WERI-Rb-1 (cell line): ENCODE results near the gene FBLN5.
"Not testable (repeated sequence)": the region's sequence is repeated elsewhere in the genome, so short reads cannot be mapped to it uniquely, and the experiment has no call there.

ENCODE experiments used
- DNase-seq: peaks from one replicate; pipeline ENCODE4 v3.0.0-alpha.2; 2020
- H3K27ac ChIP-seq: fragments of 250-450 bp; sonication (Bioruptor Pico); 2 replicates; pipeline ENCODE4 v1.5.1; 2020; ENCODE audit warnings: mild to moderate bottlenecking, moderate library complexity
- H3K27me3 ChIP-seq: fragments of 250-450 bp; sonication (Bioruptor Pico); 2 replicates; pipeline ENCODE4 v1.5.1; 2021; ENCODE audit warnings: mild to moderate bottlenecking, low read depth, moderate library complexity; ENCODE audit not compliant: insufficient read depth, severe bottlenecking
- H3K36me3 ChIP-seq: fragments of 250-450 bp; sonication (Bioruptor Pico); 2 replicates; pipeline ENCODE4 v1.5.1; 2020; ENCODE audit warnings: mild to moderate bottlenecking, moderate library complexity
- H3K4me3 ChIP-seq: 2 replicates; pipeline ENCODE4 v1.5.1; 2011; ENCODE audit warnings: low read depth, mild to moderate bottlenecking, control low read depth, low read length
- H3K9me3 ChIP-seq: fragments of 250-450 bp; sonication (Bioruptor Pico); 2 replicates; pipeline ENCODE4 v1.5.1; 2021; ENCODE audit warnings: mild to moderate bottlenecking, moderate library complexity; ENCODE audit not compliant: severe bottlenecking
- CTCF ChIP-seq: IDR thresholded peaks from 2 replicates; pipeline ENCODE4 v1.5.1; 2011; ENCODE audit warnings: low read depth, mild to moderate bottlenecking, control low read depth, inconsistent platforms, low read length

FBLN5 gene

GRCh38 chr14:91902336-91902735 is 45.2 kb downstream of the FBLN5 start:
- no peak for TF ChIP-seq CTCF

GRCh38 chr14:91901449-91902226 is 45.9 kb downstream of the FBLN5 start:
- no peak for TF ChIP-seq CTCF
- no peaks in the 10 kb centered on the region for H3K9me3 ChIP-seq
- no peak overlapping the region for H3K27ac ChIP-seq
- H3K27me3 ChIP-seq, result no peaks in the 10 kb centered on the region
- no peak for DNase-seq
- H3K36me3 ChIP-seq, result no peaks in the 10 kb centered on the region
- no peak overlapping the region for H3K4me3 ChIP-seq

More at GRCh38 chr14:91902336-91902735, 45.2 kb downstream of the FBLN5 start:
- no peaks in the 10 kb centered on the region for H3K9me3 ChIP-seq
- no peak for DNase-seq
- no peak overlapping the region for H3K4me3 ChIP-seq
- no peaks in the 10 kb centered on the region for H3K27me3 ChIP-seq
- no peaks in the 10 kb centered on the region for H3K36me3 ChIP-seq
- no peak overlapping the region for H3K27ac ChIP-seq

GRCh38 chr14:91899806-91900205 is 47.7 kb downstream of the FBLN5 start:
- TF ChIP-seq CTCF, result no peak
- H3K27ac ChIP-seq, result no peak overlapping the region
- DNase-seq, result no peak

GRCh38 chr14:91899213-91899612 is 48.3 kb downstream of the FBLN5 start:
- Histone ChIP-seq H3K36me3 (no peaks in the 10 kb centered on the region), H3K4me3 (no peak overlapping the region), H3K9me3 (no peaks in the 10 kb centered on the region), H3K27ac (no peak overlapping the region), H3K27me3 (no peaks in the 10 kb centered on the region)
- 0 out of 2 replicates have a peak, but pooled peaks have one; percentile 21 for TF ChIP-seq CTCF
- no peak for DNase-seq

More at GRCh38 chr14:91899806-91900205, 47.7 kb downstream of the FBLN5 start:
- H3K27me3 ChIP-seq, result no peaks in the 10 kb centered on the region
- H3K4me3 ChIP-seq, result no peak overlapping the region
- no peaks in the 10 kb centered on the region for H3K36me3 ChIP-seq
- H3K9me3 ChIP-seq, result no peaks in the 10 kb centered on the region

GRCh38 chr14:91898372-91898771 is 49.1 kb downstream of the FBLN5 start:
- Histone ChIP-seq H3K9me3 (no peaks in the 10 kb centered on the region), H3K27me3 (no peaks in the 10 kb centered on the region), H3K27ac (no peak overlapping the region), H3K36me3 (no peaks in the 10 kb centered on the region), H3K4me3 (no peak overlapping the region)
- no peak for TF ChIP-seq CTCF
- DNase-seq, result no peak

- not testable (repeated sequence) for H3K9me3 ChIP-seq, H3K36me3 ChIP-seq, H3K27me3 ChIP-seq, H3K4me3 ChIP-seq, H3K27ac ChIP-seq, DNase-seq
Measured at GRCh38 chr14:91897716-91898115, 49.8 kb downstream of the FBLN5 start.
